Muscle of back (tissue), 11 donors: ENCODE results near the gene LRMDA. TPM values are rescaled to one million over a fixed set of nuclear protein-coding genes. Genes with fewer than 3 reads are reported as not detected.
"Not testable (repeated sequence)": the region's sequence is repeated elsewhere in the genome, so short reads cannot be mapped to it uniquely, and the experiment has no call there.

Experiments
- DNase-seq, 3 donors: peaks; one replicate each; pipeline versions ENCODE4 v3.0.0 to v3.0.0-alpha.2; 2013
- polyA plus RNA-seq, 10 donors: library from polyadenylated mRNA; unstranded; fragments of 120-200 nt; gene quantifications; one replicate each; pipeline ENCODE4 v1.2.1, GENCODE V29; 2013; ENCODE audit not compliant: insufficient read length in 10 of 10

LRMDA gene
- polyA plus RNA-seq, 10 donors: 3.6 to 9.3 (median 6.0) TPM

DNA sequence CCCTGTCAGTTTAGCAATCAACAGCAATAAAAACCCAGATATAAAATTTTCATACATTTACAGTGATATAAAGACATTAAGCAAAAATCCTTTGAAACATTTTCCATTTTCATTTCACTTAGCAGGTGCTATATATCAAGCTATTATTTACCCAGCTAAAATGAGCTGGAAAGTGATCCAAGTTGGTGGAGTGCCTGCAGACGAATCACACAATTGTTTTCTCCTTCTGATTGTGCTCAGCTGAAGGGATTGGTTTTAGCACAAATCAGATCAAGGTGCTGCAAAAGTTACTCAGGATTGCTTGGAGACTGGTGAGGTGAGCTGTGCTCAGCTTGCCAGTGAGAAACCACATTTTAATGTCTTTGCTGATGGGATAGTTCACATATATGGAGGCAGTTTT lies 138.1 kb downstream of the LRMDA start:
- DNase-seq: no peak

DNA sequence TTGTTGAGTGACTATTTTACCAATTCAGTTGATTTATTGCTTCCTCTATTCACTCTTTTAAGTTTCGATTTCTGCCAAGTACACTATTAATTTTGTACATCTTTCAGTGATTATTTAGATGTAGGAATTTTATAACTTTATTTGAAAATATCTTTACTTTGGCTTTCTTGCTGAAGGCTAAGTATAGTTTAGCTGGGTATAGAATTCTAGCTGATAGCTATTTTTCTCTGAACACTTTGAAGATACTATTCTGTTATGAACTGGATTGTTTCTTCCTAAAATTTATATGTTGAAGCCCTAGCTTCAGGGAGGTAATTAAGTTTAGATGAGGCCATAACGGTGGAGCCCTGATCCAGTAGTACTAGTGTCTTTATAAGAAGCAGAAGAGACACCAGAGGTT lies 141.1 kb downstream of the LRMDA start:
- DNase-seq: no peak

DNA sequence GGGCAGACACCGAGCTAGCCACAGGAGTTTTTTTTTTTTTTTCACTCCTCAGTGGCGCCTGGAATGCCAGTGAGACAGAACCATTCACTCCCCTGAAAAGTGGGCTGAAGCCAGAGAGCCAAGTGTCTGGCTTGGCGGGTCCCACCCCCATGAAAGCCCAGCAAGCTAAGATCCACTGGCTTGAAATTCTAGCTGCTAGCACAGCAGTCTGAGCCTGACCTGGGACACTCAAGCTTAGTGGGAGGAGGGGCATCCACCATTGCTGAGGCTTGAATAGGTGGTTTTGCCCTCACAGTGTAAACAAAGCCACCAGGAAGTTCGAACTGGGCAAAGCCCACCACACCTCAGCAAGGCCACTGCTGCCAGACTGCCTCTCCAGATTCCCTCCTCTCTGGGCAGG lies 144.5 kb downstream of the LRMDA start:
- DNase-seq: no peak

DNA sequence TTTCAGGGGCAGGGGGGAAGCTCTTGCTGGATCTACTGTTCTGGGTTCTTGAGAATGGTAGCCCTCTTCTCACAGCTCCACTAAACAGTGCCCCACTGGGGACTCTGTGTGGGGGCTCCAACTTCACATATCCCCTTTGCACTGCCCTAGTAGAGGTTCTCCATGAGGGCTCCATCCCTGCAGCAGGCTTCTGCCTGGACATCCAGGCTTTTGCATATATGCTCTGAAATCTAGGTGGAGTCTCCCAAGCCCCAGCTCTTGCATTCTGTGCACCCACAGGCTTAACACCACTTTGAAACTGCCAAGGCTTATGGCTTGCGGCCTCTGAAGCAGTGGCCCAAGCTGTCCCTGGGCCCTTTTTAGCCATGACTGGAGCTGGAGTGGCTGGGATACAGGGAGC lies 150.7 kb downstream of the LRMDA start:
- no peak for DNase-seq

DNA sequence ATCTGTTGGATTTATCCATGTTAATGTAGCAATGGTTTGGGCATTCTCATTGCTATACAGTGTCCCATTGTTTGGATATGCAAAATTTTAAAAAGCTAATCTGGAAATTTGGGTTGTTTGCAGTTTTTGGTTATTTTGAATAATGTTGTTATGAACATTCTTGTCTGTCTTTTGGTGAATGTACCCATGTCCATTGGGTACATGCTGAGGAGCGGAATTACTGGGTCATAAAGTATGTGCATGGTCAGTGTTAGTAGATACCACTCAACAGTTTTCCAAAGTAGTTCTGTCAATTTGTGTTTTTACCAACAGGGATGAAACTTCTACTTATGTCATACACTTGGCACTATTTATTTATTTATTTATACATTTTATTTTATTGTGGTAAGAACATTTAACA lies 153.9 kb downstream of the LRMDA start:
- no peak for DNase-seq

DNA sequence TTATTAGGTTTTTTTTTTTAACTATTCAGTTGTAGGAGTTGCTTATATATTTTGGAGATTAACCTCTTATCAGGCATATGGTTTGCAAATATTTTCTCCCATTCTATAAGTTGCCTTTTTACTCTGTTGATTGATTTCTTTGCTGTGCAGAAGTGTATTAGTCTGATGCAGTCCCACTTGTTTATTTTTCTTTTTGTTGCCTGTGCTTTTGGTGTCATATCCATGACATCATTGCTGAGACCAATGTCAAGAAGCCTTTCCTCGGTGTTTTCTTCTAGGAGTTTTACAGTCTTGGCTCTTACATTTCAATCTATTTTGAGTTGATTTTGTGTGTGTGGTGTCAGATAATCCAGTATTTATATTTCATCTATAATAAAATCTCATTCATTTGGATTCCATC lies 155.4 kb downstream of the LRMDA start:
- no peak for DNase-seq

DNA sequence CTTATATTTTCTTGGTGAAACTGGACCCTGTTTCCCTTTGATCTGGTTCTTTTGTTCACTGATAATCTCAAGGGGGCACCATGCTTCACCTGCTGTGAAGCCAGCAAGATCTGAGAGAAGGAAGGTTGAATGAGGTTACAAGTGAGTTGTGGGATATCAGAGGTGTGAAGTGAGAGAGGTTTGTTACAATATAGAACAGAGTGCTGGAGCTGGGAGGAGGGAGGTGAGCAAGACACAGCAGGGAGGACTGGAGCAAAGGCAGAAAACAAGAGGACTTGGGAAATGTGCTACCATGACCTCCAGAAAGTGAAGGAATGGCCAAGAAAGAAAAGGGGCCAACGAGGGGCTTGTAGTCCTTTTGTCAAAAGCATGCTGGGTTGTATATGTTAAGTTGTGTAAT lies 156.6 kb downstream of the LRMDA start:
- no peak for DNase-seq

DNA sequence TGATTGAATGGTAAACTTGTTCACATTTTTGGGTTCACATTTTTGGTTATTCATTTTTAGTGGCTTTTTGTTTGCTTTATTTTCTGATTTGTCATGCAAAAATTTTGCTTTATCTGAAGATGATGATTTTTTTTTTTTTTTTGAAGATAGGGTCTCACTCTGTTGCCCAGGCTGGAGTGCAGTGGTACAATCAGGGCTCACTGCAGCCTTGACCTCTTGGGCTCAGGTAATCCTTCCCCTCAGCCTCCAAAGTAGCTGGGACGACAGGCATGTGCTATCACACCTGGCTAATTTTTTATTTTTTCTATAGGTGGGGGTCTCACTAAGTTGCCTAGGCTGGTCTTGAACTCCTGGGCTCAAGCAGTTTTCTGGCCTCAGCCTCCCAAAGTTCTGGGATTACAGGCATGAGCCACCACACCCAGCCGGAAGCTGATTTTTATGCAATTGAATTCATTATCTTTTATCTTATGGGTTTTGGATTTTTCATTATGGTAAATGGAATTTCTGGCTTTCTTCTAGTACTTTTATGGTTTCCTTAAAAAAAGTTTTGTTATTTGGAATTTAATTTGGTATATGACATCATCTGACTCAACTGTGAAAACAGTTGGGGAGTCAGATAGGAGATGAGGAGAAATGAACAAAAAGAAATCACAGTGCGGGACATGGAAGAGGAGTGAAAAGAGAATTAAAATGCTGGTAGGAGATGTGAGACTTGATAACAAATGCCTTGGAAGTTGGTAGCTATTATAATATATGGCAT lies 158.7 kb downstream of the LRMDA start:
- no peak for DNase-seq

DNA sequence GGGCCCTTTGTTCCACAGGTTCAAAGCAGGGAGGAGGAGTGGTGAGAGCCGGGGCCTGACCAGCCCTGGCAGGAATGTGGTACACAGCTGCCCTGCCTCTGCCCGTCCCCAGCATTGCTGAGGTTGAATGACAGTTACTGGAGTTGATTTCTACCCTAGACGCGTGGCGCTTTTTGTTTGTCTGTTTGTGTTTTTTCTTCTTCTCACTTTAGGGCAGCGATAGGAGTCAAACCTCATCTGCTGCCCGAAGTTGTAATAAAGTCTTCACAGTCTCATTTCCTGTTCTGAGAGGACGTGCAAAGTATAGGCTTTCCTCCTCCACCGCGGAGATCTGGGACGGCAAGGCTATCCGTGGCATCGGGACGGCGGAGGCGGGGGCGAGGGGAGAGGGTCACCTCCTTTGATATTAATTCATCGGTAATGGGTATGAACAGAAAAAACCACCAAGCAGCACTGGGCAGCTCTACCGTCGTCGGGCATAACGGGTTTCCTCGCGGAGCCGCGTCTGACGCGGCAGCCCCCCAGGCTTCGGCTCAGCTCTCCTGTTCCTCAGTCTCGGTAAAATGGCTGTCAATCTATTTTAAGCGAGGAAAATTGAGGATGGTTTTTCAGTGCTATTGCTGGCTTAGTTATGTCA lies 160.8 kb downstream of the LRMDA start:
- DNase-seq: no peak

DNA sequence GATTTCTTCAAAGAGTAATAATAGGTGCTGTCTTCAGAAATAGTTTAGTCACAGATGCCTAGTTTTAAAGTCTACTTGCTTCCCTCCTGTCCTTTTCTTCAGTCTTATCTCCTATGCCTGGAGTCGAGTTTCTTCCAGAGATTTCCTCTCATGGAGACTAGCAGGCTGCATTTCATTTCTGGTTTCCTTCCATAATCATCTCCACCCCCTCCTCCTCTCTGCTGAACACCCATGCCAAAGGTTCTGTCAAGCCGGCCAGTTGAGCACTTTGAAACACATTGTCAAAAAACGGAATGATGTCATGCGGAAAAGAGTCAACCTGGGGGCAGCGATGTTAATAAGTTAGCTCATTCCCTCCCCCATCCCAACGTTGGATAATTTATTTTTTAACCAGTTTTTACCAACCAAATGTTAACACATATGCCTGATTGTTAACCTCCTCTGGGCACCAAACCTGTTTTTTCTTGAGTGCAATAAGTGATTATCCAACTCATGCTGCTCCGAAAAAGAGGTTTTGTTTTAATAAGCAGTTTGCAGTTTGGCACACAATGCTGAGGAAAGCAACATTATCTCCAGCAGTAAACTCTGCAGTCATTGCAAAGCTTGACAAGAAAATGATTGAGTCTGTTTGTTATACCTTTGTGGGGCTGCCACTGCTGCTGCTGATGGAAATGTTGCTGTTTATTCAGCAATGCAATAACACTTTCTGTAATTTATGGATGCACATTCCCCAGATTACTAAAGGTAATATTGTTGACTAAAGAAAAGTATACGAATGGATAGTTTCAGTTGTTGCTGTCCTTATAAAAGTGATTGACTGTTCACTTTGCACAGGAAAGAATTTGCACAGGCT lies 161.6 kb downstream of the LRMDA start:
- DNase-seq: peak in 2 of 3 donors; percentile 40 to 66

DNA sequence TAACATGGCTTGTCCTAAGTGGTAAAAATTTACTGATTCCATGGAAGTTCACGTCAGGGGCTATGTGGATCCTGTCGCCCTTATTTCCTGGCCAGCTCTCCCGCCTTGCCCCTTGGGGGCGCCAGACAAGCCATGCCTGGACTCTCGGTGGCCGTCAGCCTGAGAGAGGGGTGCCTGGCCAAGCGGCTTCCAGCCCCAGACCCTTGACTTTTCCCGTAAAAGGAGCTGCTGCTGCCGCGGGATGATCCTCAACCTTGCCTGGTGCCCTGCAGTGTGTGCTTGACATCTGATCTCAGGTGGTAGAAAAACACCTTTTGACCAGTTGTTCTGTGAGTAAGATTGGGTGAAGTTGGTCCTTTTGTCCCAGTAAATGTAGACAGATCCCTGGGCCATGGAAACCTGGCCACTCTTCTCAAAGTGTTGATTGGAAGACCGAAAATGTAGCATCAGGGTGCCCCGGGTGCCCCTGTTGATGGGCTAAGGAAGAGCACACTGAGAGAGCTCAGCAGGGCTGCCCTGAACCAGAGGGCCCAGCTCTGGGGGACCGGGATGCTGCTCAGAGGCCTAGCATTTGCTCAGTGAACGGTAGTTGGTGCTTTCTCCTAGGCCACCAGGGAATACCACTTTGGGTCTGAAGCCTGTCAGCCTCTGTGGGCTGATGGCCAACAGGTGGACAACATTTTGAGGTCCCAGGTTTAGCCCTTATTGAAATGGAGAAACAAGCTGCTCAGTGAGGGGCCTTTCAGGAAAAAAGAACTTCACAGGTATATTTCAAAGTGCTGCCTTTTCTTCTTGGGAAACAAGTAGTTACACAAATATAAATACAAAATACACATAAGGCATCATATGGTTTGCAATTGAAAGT lies 162.5 kb downstream of the LRMDA start:
- DNase-seq: no peak

DNA sequence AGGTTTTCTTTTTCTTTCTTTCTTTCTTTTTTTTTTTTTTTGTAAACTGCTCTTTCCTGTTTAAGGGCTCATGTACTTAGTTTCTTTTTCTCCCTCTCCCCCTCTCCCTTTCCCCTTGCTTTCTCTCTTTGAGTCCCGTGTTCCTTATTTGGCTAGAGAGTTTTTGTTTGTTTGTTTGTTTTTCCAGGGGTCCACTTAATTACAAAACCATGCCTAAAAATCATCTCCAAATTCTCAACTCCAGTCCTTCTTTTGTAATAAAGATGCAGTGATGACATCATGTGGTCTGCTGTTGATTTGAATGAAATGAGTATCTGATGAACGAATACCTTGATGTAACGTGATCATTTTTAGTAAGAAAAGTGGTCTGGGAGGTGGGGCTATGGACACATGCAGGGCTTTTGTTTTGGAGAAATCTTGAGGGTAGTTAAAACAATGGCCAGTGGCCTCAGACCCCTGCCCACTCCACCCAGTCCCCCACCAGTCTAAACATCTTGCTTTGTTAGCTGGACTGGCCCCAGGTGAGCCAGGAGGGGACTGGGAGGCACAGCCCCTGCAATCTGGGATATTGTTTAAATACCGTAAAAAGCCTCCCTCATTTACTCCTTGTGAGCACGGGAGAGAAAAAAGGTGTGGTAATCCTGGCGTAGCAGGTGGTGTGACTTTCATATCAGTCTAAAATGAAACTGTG lies 165.7 kb downstream of the LRMDA start:
- no peak for DNase-seq

DNA sequence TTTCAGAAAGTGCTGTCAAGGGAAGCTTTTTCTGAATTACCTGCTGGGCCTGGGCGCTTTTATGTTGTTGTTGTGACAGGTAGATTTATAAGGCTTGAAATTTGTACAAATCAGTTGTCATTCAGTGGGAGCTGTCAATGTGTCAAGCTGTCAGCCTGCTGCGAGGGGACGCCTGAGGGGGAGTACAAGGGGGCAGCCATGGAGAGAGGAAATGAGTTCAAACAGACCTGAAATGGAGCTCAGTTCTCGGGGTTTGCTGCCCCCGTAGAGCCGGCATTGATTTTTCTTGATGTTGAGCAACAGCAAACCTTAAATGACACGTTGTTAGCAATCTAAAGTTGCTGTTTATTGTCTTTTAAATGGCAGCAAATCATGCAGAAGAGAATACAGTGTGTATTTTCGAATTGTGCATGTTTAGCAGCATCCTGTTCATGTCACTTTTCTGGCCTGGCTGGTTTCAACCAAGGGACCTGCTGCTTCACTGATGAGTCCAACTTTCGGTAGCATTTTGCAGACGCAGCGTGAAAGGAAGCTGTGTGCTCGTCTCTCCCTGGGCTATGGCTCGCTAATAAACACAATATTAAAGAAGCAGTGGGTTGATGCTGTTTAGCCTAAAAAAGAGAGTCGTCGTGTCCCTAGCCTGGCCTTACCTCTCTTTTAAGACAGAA lies 166.5 kb downstream of the LRMDA start:
- DNase-seq: no peak

DNA sequence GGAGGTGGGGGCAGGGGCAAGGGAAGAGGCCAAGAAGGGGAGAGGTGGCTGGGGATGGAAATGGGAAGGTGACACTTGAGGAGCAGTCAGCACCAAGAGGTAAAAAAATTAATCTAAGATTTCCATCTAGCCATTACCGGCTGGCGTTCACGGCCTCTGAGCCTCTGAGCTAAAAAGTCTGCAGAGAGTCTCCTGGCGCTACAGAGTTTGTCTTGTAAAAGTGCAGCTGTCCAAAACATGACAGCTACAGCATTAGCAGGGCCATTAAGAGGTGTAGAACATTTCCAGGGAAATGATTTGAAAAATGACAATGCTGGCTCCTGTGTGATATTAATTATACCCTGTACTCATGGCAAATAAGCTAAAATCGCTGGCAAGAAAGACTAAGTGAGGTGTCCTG lies 167.6 kb downstream of the LRMDA start:
- no peak for DNase-seq

DNA sequence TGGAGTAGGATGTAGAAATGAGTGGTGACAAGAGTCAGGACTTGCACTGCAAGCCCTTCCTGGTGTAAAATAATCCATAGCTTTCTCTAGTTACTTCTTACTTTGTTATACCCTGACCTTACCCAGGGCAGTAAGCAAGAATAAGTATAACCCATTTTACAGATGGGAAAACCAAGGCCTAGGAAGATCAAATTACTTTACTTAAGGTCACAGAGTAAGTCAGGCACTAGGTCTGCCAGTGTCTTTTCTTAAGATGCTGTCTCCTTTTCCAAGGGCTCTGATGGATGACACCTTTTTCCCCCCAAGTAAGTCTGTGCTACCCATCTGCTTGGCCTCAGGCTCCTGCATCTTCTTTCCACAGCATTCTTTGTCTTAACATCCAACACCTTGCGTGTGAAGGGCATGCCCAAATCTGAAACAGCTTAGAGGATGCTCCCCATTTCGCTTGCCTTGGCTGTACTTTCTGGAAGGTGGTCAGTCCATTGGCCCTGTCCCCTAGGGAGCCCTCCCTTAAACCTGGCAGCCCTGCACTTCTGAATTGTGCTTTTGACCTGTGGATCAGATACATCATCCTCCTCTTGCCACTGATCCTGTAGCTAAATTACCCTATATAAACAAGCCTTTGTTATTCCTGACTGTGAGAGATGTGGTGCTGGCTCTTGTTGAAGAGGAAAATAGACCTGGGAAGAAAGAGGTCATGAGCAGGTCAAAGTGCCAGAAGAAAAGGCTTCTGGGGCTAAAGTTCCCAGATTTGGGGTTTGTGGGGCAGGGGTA lies 168.6 kb downstream of the LRMDA start:
- DNase-seq: no peak

DNA sequence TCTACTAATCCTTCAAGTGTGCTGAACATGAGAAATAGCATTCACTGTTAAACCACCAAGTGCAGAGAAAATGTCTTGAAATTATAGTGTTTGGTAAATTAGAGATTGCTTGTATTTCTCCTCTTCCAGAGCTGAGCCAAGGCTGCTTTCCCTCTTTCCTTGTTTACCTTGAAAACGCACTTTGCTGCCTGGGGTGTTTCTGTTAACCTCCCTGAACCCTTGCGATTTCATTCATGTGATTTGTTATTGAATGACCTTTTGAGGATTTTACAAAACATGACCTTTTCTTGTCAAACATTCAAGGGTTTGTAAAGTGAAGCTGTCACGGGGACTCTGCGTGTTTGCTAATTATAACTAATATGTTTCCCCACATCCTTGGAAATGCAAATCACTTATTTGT lies 169.4 kb downstream of the LRMDA start:
- no peak for DNase-seq

DNA sequence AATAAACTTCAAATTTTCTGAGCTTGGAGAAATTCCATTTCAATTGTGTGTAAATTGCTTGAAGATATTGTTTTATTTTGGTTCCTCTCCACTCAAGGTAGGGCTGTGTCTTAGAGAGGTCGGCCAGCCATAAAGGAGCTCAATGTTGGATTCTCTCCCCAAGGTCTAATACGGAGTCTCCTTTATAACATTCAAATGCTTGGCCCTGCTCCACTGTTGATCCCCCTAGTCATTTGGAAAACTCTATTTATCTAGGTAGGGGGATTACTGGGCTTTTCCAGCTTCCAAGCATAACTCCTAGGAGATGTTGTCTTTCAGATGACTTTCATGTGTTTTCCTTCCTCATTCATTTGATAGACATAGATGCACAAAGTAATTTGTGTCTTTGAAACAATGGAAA lies 170.9 kb downstream of the LRMDA start:
- DNase-seq: peak; percentile 43 to 74 (median 66)

DNA sequence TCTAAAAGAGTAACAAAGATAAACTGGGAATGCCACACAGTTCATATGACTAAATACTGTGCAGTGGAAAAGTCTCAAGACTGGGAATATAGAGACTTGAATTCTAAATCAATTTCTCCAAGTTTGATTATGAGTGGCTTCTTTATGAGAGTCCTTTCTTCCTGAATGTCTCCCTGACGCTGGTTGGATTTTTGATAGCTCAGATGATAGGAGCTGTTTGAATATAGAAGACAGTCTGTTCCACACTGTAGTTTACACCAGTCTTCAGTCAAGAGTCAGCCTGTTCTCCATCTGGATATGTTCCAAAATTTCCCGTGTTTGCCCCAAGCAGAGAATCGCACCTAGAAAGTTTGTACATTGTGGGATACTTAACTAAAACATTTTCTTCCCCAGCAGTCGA lies 173.7 kb downstream of the LRMDA start:
- DNase-seq: no peak

DNA sequence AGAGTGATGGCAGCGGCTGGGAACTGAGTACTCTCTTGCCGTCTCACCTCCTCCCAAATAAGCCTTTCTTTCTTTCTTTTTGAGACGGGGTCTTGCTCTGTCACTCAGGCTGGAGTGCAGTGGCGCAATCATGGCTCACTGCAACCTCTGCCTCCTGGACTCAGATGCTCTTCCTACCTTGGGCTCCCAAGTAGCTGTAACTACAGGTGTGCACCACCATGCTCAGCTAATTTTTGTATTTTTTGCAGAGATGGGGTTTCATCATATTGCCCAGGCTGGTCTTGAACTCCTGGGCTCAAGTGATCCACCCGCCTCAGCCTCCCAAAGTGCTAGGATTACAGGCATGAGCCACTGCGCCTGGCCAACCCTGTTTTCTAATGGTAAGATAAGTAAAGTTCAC lies 174.4 kb downstream of the LRMDA start:
- not testable (repeated sequence) for DNase-seq
